Erythroblast (primary cell): Measurements from ENCODE around the gene MAPK1.

Experiments used
- GATA1 ChIP-seq: IDR thresholded peaks from 2 replicates; pipeline ENCODE4 v1.6.1; 2011; ENCODE audit warnings: low read depth, mild to moderate bottlenecking, control low read depth, low read length, moderate library complexity
- POLR2A ChIP-seq: IDR thresholded peaks from 2 replicates; pipeline ENCODE4 v1.6.1; 2011; ENCODE audit warnings: mild to moderate bottlenecking, low read length

DNA sequence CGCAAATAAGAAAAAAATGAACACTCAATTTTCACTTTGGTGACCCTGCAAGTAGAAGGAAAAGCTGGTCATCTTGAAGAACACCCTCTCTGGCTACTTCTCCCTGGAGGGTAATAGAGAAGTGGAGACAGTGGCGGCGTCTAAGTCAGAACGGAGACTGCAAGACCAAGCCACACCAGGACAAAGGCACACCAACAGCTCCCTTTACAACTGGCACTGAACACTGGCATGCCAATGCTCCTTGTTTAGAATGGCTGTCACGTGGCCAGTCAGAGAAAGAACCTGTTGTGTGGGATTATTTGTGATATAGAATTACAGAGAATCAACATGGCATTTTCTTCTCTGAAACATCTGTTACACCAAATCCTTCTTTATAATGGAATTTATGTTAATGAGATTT lies 70.6 kb downstream of the MAPK1 start:
- TF ChIP-seq POLR2A (no peak), GATA1 (no peak)
